Measurements from ENCODE around the gene ADGRL1.
"Not testable (repeated sequence)": the region's sequence is repeated elsewhere in the genome, so short reads cannot be mapped to it uniquely, and the experiment has no call there.

ADGRL1 gene

GRCh38 chr19:14189415-14189814 lies 16.6 kb downstream of the ADGRL1 start:
- DNase-seq (ENCODE audit: low read depth), result no peak

GRCh38 chr19:14188086-14188485 lies 17.9 kb downstream of the ADGRL1 start:
- DNase-seq (ENCODE audit: low read depth), result not testable (repeated sequence)

- DNase-seq (ENCODE audit: low read depth), result no peak
These were observed 18.4 kb downstream of the ADGRL1 start for GRCh38 chr19:14187561-14187960.

GRCh38 chr19:14186684-14187083 lies 19.3 kb downstream of the ADGRL1 start:
- not testable (repeated sequence) for DNase-seq (ENCODE audit: low read depth)

GRCh38 chr19:14185691-14186090 lies 20.3 kb downstream of the ADGRL1 start:
- DNase-seq (ENCODE audit: low read depth), result not testable (repeated sequence)

GRCh38 chr19:14185158-14185557 lies 20.8 kb downstream of the ADGRL1 start:
- no peak for DNase-seq (ENCODE audit: low read depth)

- DNase-seq (ENCODE audit: low read depth), result no peak
These were observed 22.1 kb downstream of the ADGRL1 start for GRCh38 chr19:14183741-14184350.

GRCh38 chr19:14182476-14182875 lies 23.5 kb downstream of the ADGRL1 start:
- DNase-seq (ENCODE audit: low read depth), result no peak

GRCh38 chr19:14181906-14182305 lies 24.1 kb downstream of the ADGRL1 start:
- DNase-seq (ENCODE audit: low read depth), result no peak

GRCh38 chr19:14181199-14181598 lies 24.8 kb downstream of the ADGRL1 start:
- DNase-seq (ENCODE audit: low read depth), result not testable (repeated sequence)

- no peak for DNase-seq (ENCODE audit: low read depth)
These were observed 28.4 kb downstream of the ADGRL1 start for GRCh38 chr19:14177496-14178074.

- DNase-seq (ENCODE audit: low read depth), result no peak
These were observed 30.6 kb downstream of the ADGRL1 start for GRCh38 chr19:14175351-14175792.

- DNase-seq (ENCODE audit: low read depth), result no peak
These were observed 31.1 kb downstream of the ADGRL1 start for GRCh38 chr19:14174883-14175282.

- no peak for DNase-seq (ENCODE audit: low read depth)
These were observed 37.0 kb downstream of the ADGRL1 start for GRCh38 chr19:14168993-14169392.

GRCh38 chr19:14168259-14168972 lies 37.6 kb downstream of the ADGRL1 start:
- no peak for DNase-seq (ENCODE audit: low read depth)

- no peak for DNase-seq (ENCODE audit: low read depth)
These were observed 38.3 kb downstream of the ADGRL1 start for GRCh38 chr19:14167576-14168138.

GRCh38 chr19:14166999-14167575 lies 38.9 kb downstream of the ADGRL1 start:
- DNase-seq (ENCODE audit: low read depth), result no peak

- no peak for DNase-seq (ENCODE audit: low read depth)
These were observed 39.8 kb downstream of the ADGRL1 start for GRCh38 chr19:14165990-14166830.

- DNase-seq (ENCODE audit: low read depth), result no peak
These were observed 41.1 kb downstream of the ADGRL1 start for GRCh38 chr19:14164724-14165493.

- DNase-seq (ENCODE audit: low read depth), result no peak
These were observed 41.9 kb downstream of the ADGRL1 start for GRCh38 chr19:14164082-14164481.

GRCh38 chr19:14162871-14163297 lies 43.1 kb downstream of the ADGRL1 start:
- DNase-seq (ENCODE audit: low read depth), result no peak

Data from activated gamma-delta T cell treated with anti-CD3 and anti-CD28 coated beads, Interleukin-2, amount 50 U/mL, for 16 hours (primary cell).